ENCODE data around the gene KIRREL3.

The KIRREL3 gene

GRCh38 chr11:126606484-126606883, 394.1 kb downstream of the KIRREL3 start:
- no peak for TF ChIP-seq CTCF (conservative IDR thresholded peaks at IDR 0.05; ENCODE audit: low read length)
- H3K4me3 ChIP-seq (ENCODE audit: low read length), result no peak overlapping the region
- no peak for DNase-seq (ENCODE audit: low read depth)

DNA sequence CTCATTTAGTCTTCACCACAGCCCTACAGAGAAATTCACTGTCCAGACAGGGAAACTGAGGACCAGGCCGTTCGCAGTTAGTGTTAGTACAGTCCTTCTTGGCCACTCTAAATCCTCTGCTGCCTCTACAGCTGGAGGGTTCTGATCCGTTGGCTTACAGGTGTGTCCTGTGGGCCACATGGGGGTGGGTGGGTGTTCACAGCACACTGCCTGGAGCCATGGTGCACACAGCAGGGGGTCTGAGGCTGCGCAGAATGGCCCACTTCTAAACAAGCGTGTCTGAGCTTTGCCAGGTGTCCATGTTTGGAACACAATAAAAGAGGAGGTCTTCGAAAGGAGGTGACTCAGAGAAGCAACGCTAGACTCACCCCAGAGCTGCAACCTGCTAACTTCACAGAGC, 396.1 kb downstream of the KIRREL3 start:
- no peak for TF ChIP-seq CTCF (conservative IDR thresholded peaks at IDR 0.05; ENCODE audit: low read length)
- no peak for DNase-seq (ENCODE audit: low read depth)
- no peak overlapping the region for H3K4me3 ChIP-seq (ENCODE audit: low read length)

DNA sequence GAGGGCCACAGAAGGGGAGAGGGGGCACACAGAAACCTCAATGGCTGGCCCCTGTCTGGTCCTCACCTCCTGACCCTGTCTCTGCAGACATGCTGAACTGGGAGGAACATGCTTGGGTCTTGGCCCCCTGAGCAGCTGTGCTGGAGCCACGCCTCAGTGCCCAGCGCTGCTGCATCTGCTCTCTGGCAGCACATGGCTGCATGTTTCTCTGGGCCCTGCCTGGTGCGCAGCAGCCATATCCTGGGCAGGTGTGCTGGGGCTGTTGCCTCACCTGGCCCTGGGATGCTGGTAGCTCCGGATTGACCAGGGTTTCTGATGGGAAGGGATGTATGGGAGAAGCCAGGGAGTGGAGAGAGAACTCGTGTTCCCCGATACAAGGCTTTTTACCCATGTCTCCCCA, 397.1 kb downstream of the KIRREL3 start:
- no peak overlapping the region for H3K4me3 ChIP-seq (ENCODE audit: low read length)
- DNase-seq (ENCODE audit: low read depth), result no peak
- TF ChIP-seq CTCF (conservative IDR thresholded peaks at IDR 0.05; ENCODE audit: low read length), result no peak

DNA sequence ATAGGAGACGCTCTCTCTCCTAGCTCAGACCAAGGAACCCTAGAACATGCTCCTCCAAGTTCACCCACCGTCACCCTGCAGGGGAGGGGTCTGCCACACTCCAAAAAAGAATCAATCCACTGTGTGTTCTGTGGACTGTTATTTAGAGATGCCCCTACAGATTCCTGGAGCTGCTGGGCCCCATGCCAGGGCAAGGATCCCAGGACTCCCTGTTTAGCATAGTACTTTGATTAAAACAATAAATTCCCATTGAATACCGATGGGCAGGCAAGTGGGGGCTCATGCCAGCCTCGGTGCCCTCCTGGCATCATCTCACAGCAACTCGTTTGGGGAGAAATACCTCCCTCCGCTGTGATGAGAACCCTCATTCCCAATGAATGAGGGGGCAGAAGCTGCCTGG, 397.6 kb downstream of the KIRREL3 start:
- DNase-seq (ENCODE audit: low read depth), result no peak
- no peak for TF ChIP-seq CTCF (conservative IDR thresholded peaks at IDR 0.05; ENCODE audit: low read length)

GRCh38 chr11:126602349-126602940, 398.1 kb downstream of the KIRREL3 start:
- no peak for TF ChIP-seq CTCF (conservative IDR thresholded peaks at IDR 0.05; ENCODE audit: low read length)
- DNase-seq (ENCODE audit: low read depth), result no peak
- H3K4me3 ChIP-seq (ENCODE audit: low read length), result no peak overlapping the region

More for the DNA sequence above, 397.6 kb downstream of the KIRREL3 start:
- no peak overlapping the region for H3K4me3 ChIP-seq (ENCODE audit: low read length)

- no peak for DNase-seq (ENCODE audit: low read depth)
- H3K4me3 ChIP-seq (ENCODE audit: low read length), result no peak overlapping the region
- TF ChIP-seq CTCF (conservative IDR thresholded peaks at IDR 0.05; ENCODE audit: low read length), result no peak
Observed at GRCh38 chr11:126601550-126602215, 398.9 kb downstream of the KIRREL3 start.

DNA sequence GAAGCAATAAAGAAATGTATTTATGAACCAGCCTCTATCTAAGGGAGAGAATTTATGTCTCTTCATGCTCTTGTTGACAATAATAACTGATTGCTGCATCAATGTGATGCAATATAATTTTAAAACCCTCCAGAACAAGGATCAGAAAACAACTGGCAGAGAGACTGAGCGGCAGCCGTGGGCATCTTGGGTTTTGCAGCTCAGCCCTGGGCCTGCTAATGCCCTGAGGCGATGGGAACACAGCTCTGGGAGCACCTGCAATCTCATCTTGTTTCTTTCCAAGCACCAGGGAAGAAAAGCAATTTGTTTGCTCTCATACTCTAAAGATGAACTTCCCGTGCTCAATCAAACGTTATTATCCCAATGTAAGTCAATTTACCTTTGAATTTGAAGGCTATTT, 399.4 kb downstream of the KIRREL3 start:
- H3K4me3 ChIP-seq (ENCODE audit: low read length), result no peak overlapping the region
- TF ChIP-seq CTCF (conservative IDR thresholded peaks at IDR 0.05; ENCODE audit: low read length), result no peak
- DNase-seq (ENCODE audit: low read depth), result no peak

Data from AG10803 (cell line).